BLaER1 (cell line): ENCODE results near the gene UBLCP1.

Experiments
- H3K27ac ChIP-seq: shearing (Covaris generic); formaldehyde crosslinking; 2 replicates; pipeline ENCODE4 v1.8.1; 2022
- H3K27me3 ChIP-seq: shearing (Covaris generic); formaldehyde crosslinking; 2 replicates; pipeline ENCODE4 v1.8.1; 2022
- H3K36me3 ChIP-seq: shearing (Covaris generic); formaldehyde crosslinking; 2 replicates; pipeline ENCODE4 v1.8.1; 2022
- H3K4me1 ChIP-seq: shearing (Covaris generic); formaldehyde crosslinking; 2 replicates; pipeline ENCODE4 v1.8.1; 2022
- H3K4me2 ChIP-seq: shearing (Covaris generic); formaldehyde crosslinking; 2 replicates; pipeline ENCODE4 v1.8.1; 2022
- H3K4me3 ChIP-seq: shearing (Covaris generic); formaldehyde crosslinking; 2 replicates; pipeline ENCODE4 v1.8.1; 2022
- H3K9ac ChIP-seq: shearing (Covaris generic); formaldehyde crosslinking; 2 replicates; pipeline ENCODE4 v1.8.1; 2022
- H3K9me3 ChIP-seq: shearing (Covaris generic); formaldehyde crosslinking; 2 replicates; pipeline ENCODE4 v1.8.1; 2022
- H4K20me1 ChIP-seq: shearing (Covaris generic); formaldehyde crosslinking; 2 replicates; pipeline ENCODE4 v1.8.1; 2022
- Cebpa-rat ChIP-seq: shearing (Covaris generic); IDR thresholded peaks from 2 replicates; pipeline ENCODE4 v1.8.1; 2022

Gene UBLCP1

DNA sequence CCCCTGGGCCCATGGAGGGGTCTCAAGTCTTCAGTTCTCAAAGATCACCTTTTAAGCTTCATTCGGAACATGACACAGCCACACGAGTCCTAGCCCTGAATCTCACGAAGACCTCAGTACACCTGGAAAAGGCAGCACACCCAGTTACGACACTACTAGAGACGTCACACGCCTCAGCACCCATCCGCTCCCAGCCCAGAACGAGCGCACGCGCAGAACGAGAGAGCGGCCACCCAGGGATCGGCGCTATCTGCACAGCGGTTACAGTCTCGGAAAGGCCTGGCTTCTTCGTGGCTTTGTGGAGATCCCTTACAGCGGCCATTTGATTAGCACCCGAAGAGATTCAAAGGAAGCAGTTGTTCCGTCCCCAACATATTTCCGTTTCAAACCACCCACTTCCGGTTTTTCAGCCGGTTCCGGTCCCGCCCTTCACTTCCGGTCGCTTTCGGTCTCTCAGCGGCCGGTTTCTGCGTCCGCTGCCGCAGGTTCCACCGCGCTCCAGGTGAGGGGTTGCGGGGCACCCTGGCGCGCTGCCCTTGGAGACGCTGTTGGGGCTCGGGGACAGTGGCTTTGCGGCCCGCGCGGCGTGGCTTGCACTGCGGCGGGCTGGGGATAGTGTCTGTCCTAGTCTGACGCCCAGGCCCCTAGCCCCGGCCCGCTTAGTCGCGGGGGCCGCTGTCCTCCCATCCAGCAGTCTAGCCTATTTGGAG, at the start of gene UBLCP1:
Gene UBLCP1 (plus strand): TSS at position 432 of the 710 bp plus-strand sequence. CDS start 5,626 bp downstream, outside the sequence.
- Histone ChIP-seq H3K36me3 (0 out of 2 replicates have a peak, but pooled peaks cover 3% of the 10 kb centered on the region), H4K20me1 (no peaks in the 10 kb centered on the region), H3K27ac (peak within 1 kb of the TSS; percentile 56), H3K4me1 (peaks cover 16% of the 10 kb centered on the region), H3K4me3 (peak within 1 kb of the TSS; percentile 68), H3K4me2 (peak within 1 kb of the TSS; percentile 76), H3K9me3 (peaks cover 43% of the 10 kb centered on the region), H3K9ac (peak within 1 kb of the TSS; percentile 62), H3K27me3 (peaks cover 14% of the 10 kb centered on the region)
- no peak for TF ChIP-seq Cebpa-rat

GRCh38 chr5:159214486-159215271, 48.4 kb upstream of the UBLCP1 start:
- no peak overlapping the region for H3K27ac ChIP-seq
- no peak for TF ChIP-seq Cebpa-rat
- H3K4me3 ChIP-seq, result no peak overlapping the region
- H3K4me1 ChIP-seq, result peaks cover 25% of the 10 kb centered on the region
- no peaks in the 10 kb centered on the region for H3K27me3 ChIP-seq
- no peak overlapping the region for H3K4me2 ChIP-seq
- H4K20me1 ChIP-seq, result no peaks in the 10 kb centered on the region
- H3K9me3 ChIP-seq, result no peaks in the 10 kb centered on the region
- no peak overlapping the region for H3K9ac ChIP-seq
- no peaks in the 10 kb centered on the region for H3K36me3 ChIP-seq

DNA sequence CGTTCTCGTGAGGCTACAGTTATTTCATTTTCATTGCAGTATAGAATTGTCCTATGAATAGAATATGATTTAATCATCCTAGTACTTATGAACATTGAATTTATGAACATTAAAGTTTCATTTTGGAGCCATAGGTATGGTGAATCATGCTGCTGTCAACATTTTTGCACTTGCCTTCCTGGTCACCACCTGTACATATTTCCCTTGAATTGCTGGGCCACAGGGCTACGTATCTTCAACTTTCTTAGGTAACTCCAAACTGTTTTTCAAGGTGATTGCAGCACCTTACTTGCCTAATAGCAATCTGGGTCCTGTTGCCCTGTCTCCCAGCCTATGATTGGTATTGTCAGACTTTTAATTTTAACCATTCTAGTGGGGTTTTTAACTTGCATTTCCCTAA, 47.2 kb upstream of the UBLCP1 start:
- H3K36me3 ChIP-seq, result no peaks in the 10 kb centered on the region
- TF ChIP-seq Cebpa-rat, result no peak
- H3K4me3 ChIP-seq, result no peak overlapping the region
- H3K4me2 ChIP-seq, result no peak overlapping the region
- peaks cover 13% of the 10 kb centered on the region for H3K4me1 ChIP-seq
- H4K20me1 ChIP-seq, result no peaks in the 10 kb centered on the region
- H3K27ac ChIP-seq, result no peak overlapping the region
- H3K9me3 ChIP-seq, result no peaks in the 10 kb centered on the region
- H3K9ac ChIP-seq, result no peak overlapping the region
- H3K27me3 ChIP-seq, result no peaks in the 10 kb centered on the region

DNA sequence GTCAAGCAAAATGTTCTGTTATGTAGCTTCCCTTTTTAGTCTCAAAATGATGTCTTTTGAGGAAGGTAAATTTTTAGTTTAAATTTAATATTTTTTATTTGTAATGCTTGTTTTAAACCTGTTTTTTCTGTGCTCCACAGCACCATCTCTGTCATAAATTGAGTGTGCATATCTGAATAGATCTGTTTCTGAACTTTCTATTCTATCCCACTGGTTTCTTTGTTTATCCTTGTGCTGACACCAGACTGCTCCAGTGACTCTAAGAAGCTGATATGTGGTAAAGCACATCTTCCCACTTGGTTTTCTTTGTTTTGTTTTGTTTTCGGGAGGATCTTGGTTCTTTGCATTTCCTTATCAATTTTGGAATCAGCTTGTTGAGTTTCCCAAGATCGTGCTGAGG, 46.6 kb upstream of the UBLCP1 start:
- no peak overlapping the region for H3K4me2 ChIP-seq
- H3K4me1 ChIP-seq, result peaks cover 7% of the 10 kb centered on the region
- H3K9me3 ChIP-seq, result no peaks in the 10 kb centered on the region
- H3K27me3 ChIP-seq, result no peaks in the 10 kb centered on the region
- H3K9ac ChIP-seq, result no peak overlapping the region
- TF ChIP-seq Cebpa-rat, result no peak
- H3K27ac ChIP-seq, result no peak overlapping the region
- no peaks in the 10 kb centered on the region for H4K20me1 ChIP-seq
- H3K4me3 ChIP-seq, result no peak overlapping the region
- H3K36me3 ChIP-seq, result no peaks in the 10 kb centered on the region

DNA sequence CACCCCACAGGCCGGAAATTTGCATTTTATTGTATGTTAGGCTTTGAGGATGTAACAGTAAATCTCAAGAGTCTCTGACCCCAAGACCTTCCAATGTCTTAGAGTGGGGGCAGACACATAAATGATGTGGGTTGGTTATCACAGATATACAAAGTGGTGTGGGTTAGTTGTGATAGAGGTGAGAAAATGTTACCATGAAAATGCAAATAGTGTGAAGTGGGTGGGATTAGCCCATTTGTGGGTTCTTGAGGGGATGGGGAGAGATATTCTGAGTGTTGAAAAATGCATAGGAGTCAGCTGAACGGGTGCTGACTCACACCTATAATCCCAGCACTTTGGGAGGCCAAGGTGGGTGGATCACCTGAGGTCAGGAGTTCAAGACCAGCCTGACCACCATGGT, 45.9 kb upstream of the UBLCP1 start:
- Histone ChIP-seq H3K4me1 (no peaks in the 10 kb centered on the region), H3K36me3 (no peaks in the 10 kb centered on the region), H3K27me3 (no peaks in the 10 kb centered on the region), H3K9me3 (no peaks in the 10 kb centered on the region), H3K9ac (no peak overlapping the region), H3K27ac (no peak overlapping the region), H4K20me1 (no peaks in the 10 kb centered on the region), H3K4me2 (no peak overlapping the region), H3K4me3 (no peak overlapping the region)
- no peak for TF ChIP-seq Cebpa-rat

DNA sequence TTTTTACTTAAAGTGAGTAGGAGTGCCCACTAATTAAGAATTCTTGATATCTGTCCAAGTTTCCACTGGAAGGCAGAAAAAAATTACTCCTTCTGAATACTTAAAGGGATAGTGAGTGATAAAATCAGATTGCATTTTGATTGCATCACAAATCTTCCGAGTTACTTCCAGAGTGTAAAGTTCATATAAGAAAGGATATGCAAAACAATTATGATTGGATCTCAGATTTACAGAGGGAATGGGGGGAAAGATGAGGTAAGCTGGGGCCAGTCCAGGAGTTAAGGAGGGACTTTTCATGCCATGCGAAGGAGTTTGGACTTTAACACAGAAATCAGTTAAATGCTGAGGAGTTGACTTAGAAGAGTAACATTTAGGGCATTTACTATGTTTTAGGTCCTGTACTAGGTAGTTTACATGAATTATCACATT, 44.5 kb upstream of the UBLCP1 start:
- no peak overlapping the region for H3K27ac ChIP-seq
- no peaks in the 10 kb centered on the region for H4K20me1 ChIP-seq
- H3K4me3 ChIP-seq, result no peak overlapping the region
- no peak overlapping the region for H3K4me2 ChIP-seq
- H3K9ac ChIP-seq, result no peak overlapping the region
- H3K27me3 ChIP-seq, result no peaks in the 10 kb centered on the region
- TF ChIP-seq Cebpa-rat, result no peak
- H3K36me3 ChIP-seq, result no peaks in the 10 kb centered on the region
- no peaks in the 10 kb centered on the region for H3K4me1 ChIP-seq
- no peaks in the 10 kb centered on the region for H3K9me3 ChIP-seq

- H3K27me3 ChIP-seq, result no peaks in the 10 kb centered on the region
- H3K36me3 ChIP-seq, result no peaks in the 10 kb centered on the region
- TF ChIP-seq Cebpa-rat, result no peak
- H3K9ac ChIP-seq, result no peak overlapping the region
- H3K4me1 ChIP-seq, result no peaks in the 10 kb centered on the region
- no peaks in the 10 kb centered on the region for H4K20me1 ChIP-seq
- no peak overlapping the region for H3K27ac ChIP-seq
- H3K4me2 ChIP-seq, result no peak overlapping the region
- H3K4me3 ChIP-seq, result no peak overlapping the region
- no peaks in the 10 kb centered on the region for H3K9me3 ChIP-seq
These were observed 42.9 kb upstream of the UBLCP1 start for GRCh38 chr5:159220206-159220605.

DNA sequence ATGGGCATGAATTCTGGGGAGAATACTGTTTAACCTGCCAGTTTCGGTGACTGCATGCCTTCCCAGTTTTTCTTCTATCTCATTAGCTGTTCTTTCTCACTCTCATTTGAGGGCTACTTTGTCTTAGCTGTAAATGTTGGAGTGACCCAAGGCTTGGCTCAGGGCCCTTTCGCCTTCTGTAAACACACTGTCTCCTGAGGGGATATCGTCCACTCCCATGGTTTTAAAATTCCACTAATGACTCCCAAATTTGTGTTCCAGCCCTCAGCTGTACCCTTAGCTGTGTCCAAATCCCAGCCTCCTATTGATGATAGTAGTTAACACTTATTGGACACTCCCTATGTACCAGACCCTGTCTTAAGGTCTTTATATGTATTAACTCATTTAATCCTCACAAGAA, 39.6 kb upstream of the UBLCP1 start:
- Histone ChIP-seq H3K9me3 (no peaks in the 10 kb centered on the region), H4K20me1 (no peaks in the 10 kb centered on the region), H3K36me3 (no peaks in the 10 kb centered on the region), H3K4me3 (no peak overlapping the region), H3K27me3 (no peaks in the 10 kb centered on the region), H3K9ac (no peak overlapping the region), H3K27ac (no peak overlapping the region), H3K4me2 (no peak overlapping the region), H3K4me1 (no peaks in the 10 kb centered on the region)
- no peak for TF ChIP-seq Cebpa-rat

DNA sequence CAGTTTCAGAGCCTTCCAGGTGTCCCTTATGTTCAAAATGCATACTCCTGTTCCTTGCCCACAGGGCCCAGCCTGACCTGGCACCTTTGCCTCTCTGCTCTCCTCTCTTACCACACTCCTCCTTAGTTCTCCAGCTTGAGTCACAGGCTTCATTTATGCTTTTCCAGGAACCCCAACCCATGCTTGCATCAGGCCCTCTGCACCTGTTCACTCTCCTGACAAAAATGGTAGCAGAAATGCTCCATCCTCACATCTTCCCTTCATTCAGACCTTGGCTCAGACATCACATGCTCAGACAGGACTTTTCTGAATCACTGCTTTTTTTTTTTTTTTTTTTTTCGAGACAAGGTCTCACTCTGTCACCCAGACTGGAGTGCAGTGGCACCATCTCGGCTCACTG, 38.6 kb upstream of the UBLCP1 start:
- H3K27me3 ChIP-seq, result no peaks in the 10 kb centered on the region

DNA sequence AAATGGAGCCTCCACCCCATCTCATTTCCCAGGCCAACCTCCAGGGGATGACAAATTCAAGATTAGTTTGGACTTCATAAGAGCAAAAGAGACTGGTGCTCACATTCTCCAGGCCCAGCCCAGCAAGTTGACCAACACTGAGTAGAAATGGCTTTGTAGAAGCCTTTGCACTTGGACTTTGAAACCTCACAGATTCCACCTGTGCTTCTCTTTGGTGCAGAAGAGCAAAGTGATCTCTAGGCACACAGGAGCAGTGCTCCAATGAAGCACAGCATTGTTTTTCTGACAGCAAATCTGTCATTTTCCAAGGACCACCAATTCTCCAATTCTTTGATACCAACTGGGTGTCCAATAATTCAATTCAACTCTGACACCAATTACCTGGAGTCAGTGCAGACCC, 36.6 kb upstream of the UBLCP1 start:
- no peak for TF ChIP-seq Cebpa-rat
- Histone ChIP-seq H3K4me3 (no peak overlapping the region), H3K9ac (no peak overlapping the region), H3K9me3 (no peaks in the 10 kb centered on the region), H3K27ac (no peak overlapping the region), H3K4me1 (no peaks in the 10 kb centered on the region), H4K20me1 (no peaks in the 10 kb centered on the region), H3K4me2 (no peak overlapping the region), H3K36me3 (no peaks in the 10 kb centered on the region), H3K27me3 (no peaks in the 10 kb centered on the region)

More for the DNA sequence above, 38.6 kb upstream of the UBLCP1 start:
- no peaks in the 10 kb centered on the region for H3K9me3 ChIP-seq
- no peak overlapping the region for H3K4me2 ChIP-seq
- no peak for TF ChIP-seq Cebpa-rat
- H4K20me1 ChIP-seq, result no peaks in the 10 kb centered on the region
- no peak overlapping the region for H3K4me3 ChIP-seq
- H3K36me3 ChIP-seq, result no peaks in the 10 kb centered on the region
- no peaks in the 10 kb centered on the region for H3K4me1 ChIP-seq
- H3K27ac ChIP-seq, result no peak overlapping the region
- H3K9ac ChIP-seq, result no peak overlapping the region
